HG02588 (cell line): ENCODE results near the gene AMDHD1.

ENCODE experiments used
- ATAC-seq: cut with Tn5 transposase; IDR thresholded peaks from one replicate; pipeline ENCODE4 v1.9.1; 2021; ENCODE audit warnings: mild to moderate bottlenecking, moderate library complexity; ENCODE audit not compliant: unreplicated experiment

The AMDHD1 gene

DNA sequence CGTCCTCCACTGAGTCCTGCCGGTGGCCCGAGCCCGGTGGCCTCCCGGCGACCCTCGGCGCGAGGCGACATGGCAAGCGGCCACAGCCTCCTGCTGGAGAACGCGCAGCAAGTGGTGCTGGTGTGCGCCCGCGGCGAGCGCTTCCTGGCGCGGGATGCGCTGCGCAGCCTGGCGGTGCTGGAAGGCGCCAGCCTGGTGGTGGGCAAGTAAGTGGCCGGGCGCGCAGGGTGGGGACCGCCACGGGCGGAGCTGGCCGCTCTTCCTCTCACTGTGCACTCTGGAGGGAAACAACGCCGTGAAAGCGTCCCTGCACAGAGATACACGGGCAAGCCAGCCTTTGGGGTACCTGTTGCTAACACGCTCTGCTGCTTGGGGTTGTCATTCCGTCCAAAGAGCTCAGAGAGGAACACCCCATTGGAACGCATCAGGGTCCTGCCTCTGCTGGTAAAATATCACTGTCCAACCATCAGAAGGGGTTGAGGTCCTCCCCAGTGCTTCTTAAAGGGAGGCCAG, at the start of gene AMDHD1:
Gene AMDHD1 (plus strand): TSS at position 2 of the 513 bp plus-strand sequence. CDS start 68 bp downstream, at position 70.
- peak; percentile 50 for ATAC-seq

DNA sequence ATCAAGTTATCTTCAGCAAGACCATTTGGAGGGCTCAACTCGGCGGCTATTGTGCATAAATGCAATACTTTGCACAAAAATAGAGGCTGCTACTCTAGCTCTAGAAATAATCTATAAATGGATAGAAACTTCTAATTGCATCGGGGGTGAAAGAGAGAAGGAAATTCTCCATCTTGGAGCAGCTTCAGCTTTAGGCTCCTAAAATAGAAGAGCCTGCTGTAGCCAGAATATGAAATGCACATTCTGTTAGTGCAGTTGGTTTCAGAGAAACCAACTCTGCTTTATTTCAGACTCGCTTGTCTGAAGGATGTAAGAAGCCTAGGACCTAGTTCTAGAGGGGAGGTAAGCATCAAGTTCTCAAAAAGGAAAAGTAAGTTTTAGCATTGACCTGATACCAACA, 46.3 kb upstream of the AMDHD1 start:
- ATAC-seq: no peak

DNA sequence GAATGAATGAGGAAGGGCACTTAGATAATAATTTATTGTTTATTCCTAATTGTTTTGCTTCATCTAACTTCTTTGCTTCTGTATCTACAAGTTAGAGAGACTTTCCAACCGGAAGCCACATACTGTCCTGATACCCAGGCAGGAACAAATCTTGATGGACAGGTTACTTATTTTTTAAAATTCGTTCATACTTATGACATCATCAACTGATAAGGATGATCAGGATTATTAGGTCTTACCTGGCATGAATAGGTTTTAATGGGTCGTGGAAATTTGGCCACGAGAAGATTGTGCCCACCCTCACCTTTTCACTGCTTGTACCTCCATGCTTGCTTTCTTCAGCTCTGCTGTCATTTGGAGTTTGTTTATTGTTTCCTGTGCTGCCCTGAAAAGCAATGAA, 45.0 kb upstream of the AMDHD1 start:
- no peak for ATAC-seq

GRCh38 chr12:95908573-95908972, 34.6 kb upstream of the AMDHD1 start:
- no peak for ATAC-seq

DNA sequence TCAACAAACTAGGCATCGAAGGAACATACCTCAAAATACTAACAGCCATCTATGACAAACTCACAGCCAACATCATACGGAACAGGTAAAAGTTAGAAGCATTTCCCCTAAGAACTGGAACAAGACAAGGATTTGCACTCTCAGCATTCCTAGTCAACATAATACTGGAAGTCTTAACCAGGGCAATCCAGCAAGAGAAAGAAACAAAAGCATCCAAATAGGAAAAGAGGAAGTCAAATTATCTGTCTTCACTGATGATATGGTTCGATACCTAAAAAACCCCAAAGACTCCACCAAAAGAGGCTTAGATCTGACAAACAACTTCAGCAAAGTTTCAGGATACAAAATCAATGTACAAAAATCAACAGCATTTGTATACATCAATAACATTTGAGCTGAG, 33.3 kb upstream of the AMDHD1 start:
- no peak for ATAC-seq

DNA sequence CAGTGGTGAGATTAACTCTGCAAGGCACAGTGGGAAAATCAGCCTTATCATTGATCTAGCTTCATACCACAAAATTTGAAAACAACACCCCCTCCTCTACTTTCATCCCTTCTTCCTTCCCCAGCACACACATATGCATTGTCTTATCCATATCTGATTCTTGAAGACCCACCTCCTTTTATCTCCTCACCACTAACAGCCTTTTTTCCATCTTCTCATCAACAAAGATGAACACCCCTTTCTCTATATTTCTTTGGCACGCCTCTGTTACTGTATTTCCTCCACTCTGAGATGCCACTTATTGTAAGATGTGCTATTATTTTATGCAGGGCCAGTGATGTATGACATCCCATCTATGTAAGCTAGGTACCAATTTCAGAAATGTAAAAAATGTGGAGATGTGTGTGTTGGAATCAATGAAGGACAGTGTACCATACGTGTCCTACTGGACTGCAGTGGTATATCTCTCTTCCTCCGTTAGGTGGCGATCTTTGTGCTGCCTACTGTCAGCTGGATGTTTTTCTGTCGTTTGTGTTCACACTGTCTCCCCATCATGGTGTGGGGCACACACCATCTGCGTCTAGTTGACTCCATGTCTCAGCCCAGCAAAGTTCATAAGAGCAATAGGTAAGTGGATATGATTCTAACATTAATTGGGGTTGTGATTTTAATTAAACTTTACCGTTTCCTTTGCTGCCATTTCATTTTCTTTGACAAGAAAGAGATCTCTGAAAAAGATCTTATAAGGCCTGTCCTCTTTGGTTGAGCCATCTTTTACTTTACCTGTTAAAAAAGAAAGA, 24.7 kb upstream of the AMDHD1 start:
- ATAC-seq: peak; percentile 86

DNA sequence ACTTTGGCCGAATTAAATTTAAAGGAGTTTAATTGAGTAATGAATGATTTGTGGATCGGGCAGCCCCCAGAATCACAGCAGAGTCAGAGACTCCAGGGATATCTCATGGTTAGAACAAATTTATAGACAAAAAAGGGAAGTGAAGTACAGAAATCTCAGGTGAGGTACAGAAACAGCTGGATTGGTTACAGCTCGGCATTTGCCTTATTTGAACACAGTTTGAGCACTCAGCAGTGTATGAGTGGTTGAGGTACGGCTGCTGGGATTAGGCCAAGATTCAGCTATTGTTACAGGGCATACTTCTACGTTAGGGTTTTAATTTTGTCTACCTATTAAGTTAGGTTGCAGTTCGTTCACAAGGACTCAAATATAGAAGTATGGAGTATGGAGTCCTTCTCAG, 24.0 kb upstream of the AMDHD1 start:
- no peak for ATAC-seq

GRCh38 chr12:95922231-95922630, 20.9 kb upstream of the AMDHD1 start:
- no peak for ATAC-seq

GRCh38 chr12:95940514-95940913, 2.6 kb upstream of the AMDHD1 start:
- no peak for ATAC-seq

DNA sequence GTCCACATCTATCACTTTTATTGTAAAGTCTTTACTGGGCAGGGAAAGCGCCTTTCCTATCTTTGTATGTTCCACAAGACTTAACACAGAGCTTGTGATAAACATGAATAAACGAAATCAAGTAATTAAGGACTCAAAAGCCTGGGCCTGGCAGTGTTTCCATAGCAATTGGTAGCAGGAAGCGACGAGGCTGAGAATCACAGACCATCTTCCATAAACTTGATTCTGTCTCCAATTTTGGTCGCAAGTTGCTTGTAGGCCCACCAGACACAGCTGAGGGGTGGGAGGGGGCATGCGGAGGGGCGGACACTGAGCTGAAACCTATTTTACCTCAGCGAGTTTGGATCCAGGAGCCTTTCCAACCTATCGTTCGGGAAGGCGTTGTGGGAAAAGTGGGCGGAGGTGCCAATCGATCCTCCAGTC, 1.0 kb upstream of the AMDHD1 start:
- ATAC-seq: no peak

DNA sequence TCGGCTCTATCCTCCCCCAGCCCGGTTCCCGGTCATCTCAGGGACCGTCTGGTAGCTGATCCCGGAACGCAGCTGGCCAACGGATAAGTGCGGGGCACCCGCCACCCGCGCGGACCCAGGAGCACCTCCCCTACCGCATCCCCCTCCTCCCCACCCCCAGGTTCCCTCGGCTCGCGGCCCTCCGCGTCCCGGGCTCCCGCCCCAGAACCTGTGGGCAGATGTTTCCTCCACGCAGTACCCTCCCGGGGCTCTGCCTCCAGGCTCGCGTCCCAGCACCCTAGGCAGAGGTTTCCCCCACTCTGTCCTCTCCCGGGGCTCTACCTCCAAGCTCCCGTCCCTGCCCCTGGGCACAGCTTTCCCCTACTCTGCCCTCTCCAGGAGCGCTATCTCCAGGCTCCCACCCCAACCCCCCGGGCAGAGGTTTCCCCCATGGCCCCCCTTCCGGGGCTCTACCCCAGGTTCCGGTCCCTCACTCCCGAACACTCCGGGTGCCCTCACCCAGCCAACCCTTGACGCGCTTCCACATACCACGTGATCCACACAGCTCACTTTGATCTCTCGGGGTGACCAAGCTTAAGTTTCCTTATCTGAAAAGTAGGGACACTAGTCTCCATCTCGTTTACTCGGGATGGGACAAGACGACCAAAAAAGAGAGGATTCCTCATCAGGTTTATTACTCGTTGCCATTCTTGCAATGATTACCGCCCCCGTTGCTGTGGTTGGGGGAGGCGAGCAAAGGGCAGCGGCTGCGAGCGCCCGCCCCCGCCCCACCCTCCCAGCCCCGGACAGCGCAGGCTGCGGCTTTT, 404 bp upstream of the AMDHD1 start, which contains the start of gene CCDC38:
Gene CCDC38 (minus strand): TSS at position 91 of the 806 bp plus-strand sequence. CDS start 6,105 bp downstream, outside the sequence.
- peak; percentile 97 for ATAC-seq

DNA sequence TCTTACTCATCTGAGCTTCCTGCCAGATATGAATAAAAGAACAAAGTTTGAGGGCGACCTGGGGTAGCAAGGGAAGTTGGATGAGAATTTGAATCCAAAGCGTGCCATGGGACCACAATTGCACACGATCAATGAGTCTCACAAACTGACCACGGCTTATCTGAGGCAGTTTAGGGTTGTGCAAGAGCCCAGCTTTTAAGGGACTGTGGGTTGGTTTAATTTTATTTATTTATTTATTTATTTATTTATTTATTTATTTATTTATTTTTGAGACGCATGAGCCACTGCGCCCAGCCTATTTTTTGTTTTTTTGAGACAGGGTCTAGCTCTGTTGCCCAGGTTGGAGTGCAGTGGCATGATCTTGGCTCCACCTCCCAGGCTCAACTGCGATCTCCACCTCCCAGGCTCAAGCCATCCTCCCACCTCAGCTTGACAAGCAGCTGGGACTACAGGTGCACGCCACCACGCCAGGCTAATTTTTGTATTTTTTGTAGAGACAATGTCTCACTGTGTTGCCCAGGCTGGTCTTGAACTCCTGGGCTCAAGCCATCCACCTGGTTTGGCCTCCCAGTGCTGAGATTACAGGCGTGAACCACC, 1.1 kb downstream of the AMDHD1 start:
- ATAC-seq: no peak

- ATAC-seq: no peak
These were observed 6.5 kb downstream of the AMDHD1 start for GRCh38 chr12:95949477-95950206.

GRCh38 chr12:95951515-95951914, 8.4 kb downstream of the AMDHD1 start:
- ATAC-seq: no peak

DNA sequence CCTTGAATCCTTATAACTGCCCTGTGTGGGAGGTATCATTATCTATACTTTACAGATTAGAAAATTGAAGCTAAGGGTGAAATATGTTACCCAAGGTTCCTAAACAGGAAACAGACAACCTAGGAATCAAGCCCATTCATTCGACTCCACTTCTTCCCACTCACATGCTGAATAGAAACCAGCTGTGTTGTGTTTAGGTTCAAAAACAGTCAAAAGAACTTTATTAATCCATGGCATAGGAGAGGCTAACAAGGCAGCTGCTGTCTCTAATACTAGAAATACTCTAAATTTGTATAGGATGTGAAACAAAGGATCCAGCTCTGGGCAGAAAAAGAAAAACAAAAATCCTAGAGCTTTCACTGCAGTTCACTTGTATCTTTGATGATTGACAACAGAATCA, 9.9 kb downstream of the AMDHD1 start:
- ATAC-seq: no peak

DNA sequence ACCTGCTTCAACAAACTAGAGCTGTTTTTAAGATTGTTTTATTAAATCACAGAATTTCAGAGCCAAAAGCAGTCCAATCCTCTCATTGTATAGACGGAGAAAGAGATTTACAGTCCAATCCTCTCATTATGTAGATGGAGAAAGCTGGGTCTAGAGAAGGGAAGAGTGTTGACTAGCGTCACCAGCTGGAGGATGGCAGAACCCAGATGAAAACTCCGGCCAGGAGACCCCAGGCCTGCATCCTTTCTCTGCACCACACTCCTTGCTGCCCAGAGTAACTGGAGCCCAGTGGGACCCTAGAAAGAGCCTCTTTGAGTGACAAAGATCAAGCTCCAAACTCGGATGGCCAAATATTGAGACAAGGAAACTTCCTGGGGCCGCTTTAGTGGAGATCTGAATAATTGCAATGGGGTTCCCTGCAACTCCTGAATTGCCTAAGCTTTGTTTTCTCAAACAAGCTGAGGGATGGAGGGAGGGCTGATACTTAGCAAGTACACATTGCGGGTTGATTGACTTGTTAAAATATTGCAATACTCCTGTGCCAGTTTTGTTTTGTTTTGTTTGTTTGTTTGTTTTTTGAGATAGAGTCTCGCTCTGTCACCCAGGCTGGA, 12.5 kb downstream of the AMDHD1 start:
- ATAC-seq: no peak

GRCh38 chr12:95956557-95957145, 13.5 kb downstream of the AMDHD1 start:
- ATAC-seq: no peak

- no peak for ATAC-seq
These were observed 16.0 kb downstream of the AMDHD1 start for GRCh38 chr12:95959107-95959506.

DNA sequence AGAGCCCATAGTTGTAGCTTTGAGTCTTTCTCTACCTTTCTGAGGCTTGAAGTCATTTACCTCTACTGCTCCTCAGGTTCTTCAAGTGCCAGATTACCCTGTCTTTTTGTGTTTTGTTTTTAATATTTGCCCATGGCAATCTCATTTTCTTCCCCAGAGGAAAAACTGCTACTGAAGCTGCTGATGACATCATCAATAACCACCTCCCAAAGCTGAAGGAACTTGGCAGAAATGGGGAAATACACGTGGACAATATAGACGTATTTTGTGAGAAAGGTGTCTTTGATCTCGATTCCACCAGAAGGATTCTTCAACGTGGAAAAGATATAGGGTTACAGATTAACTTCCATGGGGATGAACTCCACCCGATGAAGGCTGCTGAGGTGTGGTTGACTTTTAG, 17.1 kb downstream of the AMDHD1 start:
- no peak for ATAC-seq

- no peak for ATAC-seq
These were observed 19.1 kb downstream of the AMDHD1 start for GRCh38 chr12:95962222-95962621.
